Activated T-cell treated with anti-CD3 and anti-CD28 coated beads, Interleukin-2, amount 50 U/mL, for 24 hours (primary cell): ENCODE measurements around the gene OMA1.
"Not testable (repeated sequence)": the region's sequence is repeated elsewhere in the genome, so short reads cannot be mapped to it uniquely, and the experiment has no call there.

ENCODE experiments used
- DNase-seq: peaks from one replicate; pipeline ENCODE4 v3.0.0-alpha.2; 2020
- H3K27ac Mint-ChIP-seq: 2 replicates; pipeline ENCODE4 v1.8.0; 2020; ENCODE audit warnings: mild to moderate bottlenecking, mixed read lengths
- H3K27me3 Mint-ChIP-seq: 2 replicates; pipeline ENCODE4 v1.8.0; 2020; ENCODE audit warnings: mixed read lengths
- H3K36me3 Mint-ChIP-seq: 2 replicates; pipeline ENCODE4 v1.8.0; 2020; ENCODE audit warnings: low read depth, mixed read lengths
- H3K4me1 Mint-ChIP-seq: 2 replicates; pipeline ENCODE4 v1.8.0; 2020; ENCODE audit warnings: low read depth, mixed read lengths
- H3K4me3 Mint-ChIP-seq: 2 replicates; pipeline ENCODE4 v1.8.0; 2020; ENCODE audit warnings: mild to moderate bottlenecking, moderate library complexity, mixed read lengths
- H3K9me3 Mint-ChIP-seq: 2 replicates; pipeline ENCODE4 v1.8.0; 2020; ENCODE audit warnings: mixed read lengths

The OMA1 gene

DNA sequence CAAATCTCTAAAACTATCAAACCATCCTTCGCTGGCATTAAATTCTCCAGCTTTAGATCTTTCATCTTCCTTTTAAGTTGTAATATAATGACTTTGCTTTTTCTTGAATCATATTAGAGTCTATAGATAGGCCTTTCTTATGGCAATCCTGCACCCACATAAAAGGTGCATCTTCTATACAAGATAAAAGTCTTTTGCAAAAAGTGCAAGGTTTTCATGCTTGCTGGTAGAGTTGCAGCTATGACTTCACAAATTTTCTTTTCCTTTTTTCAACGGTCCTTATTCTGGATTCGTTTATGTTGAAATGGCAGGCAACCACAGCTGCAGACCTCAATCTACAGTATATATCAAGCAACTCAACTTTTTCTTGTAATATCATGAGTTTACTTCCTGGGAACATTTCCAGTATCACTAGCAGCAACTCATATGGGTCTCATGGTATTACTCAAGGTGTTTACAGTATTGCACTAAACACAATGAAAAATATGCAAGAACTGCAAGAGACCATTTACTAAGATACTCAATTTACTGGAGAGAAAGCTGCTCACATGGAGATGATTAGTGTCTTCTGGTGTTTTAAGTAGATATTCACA, 22.1 kb downstream of the OMA1 start:
- DNase-seq: no peak
- H3K4me3 Mint-ChIP-seq: no peak overlapping the region

DNA sequence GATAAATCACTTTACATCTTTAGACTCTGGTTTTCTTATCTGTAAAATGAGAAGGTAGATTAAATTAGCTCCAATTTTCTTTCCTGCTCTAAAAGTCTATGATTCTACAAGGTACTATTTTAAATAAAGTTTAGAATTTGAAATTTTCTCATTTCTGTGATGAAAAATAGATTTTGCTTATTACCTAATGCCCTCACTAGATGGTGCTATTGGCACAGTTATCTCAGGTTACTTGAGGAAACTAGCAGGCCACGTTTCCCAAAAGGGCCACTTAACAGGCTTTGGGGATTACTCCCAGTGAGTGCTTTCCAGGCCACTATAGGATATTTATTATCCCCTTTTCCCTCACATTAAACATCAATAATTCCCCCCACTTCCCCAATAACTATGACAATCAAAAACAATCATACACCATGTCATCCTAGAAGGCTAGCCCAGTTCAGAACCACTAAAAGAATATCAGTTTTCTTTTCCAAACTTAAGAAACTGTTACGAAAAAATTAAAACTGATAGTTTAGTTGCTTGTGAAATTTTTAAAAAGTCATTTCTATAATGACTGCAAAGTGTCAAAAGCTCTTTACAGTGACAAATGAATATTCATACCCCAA, 30.6 kb downstream of the OMA1 start:
- Mint-ChIP-seq H3K36me3 (peaks cover 24% of the 10 kb centered on the region), H3K4me3 (no peak overlapping the region), H3K27ac (peak overlapping the region; percentile 63), H3K27me3 (no peaks in the 10 kb centered on the region), H3K4me1 (peaks cover 8% of the 10 kb centered on the region), H3K9me3 (peaks cover 2% of the 10 kb centered on the region)
- DNase-seq: no peak

More for the DNA sequence above, 22.1 kb downstream of the OMA1 start:
- Mint-ChIP-seq H3K4me1 (peaks cover 26% of the 10 kb centered on the region), H3K36me3 (peaks cover 32% of the 10 kb centered on the region), H3K27me3 (no peaks in the 10 kb centered on the region), H3K9me3 (no peaks in the 10 kb centered on the region), H3K27ac (no peak overlapping the region)

DNA sequence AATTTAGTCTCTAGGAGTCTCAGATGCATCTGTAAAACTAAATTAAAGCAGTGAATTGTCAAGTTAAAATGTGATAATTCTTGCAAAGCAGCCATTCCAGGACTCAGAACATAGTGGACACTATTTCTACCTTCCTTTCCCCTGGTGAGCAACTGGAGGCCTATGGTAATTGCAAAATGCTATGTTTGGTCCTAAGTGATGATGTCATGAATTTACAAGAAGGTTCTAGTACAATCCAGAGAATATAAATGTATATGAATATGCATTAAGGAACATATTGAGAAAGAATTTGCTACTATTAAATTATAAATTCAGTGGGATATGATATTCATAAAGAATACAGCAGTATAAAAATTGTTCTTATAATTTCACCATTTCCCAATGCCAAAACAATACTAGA, 32.6 kb downstream of the OMA1 start:
- no peaks in the 10 kb centered on the region for H3K27me3 Mint-ChIP-seq
- H3K9me3 Mint-ChIP-seq: peaks cover 2% of the 10 kb centered on the region
- H3K4me1 Mint-ChIP-seq: peaks cover 4% of the 10 kb centered on the region
- no peak overlapping the region for H3K27ac Mint-ChIP-seq
- H3K36me3 Mint-ChIP-seq: peaks cover 35% of the 10 kb centered on the region
- DNase-seq: no peak
- no peak overlapping the region for H3K4me3 Mint-ChIP-seq

DNA sequence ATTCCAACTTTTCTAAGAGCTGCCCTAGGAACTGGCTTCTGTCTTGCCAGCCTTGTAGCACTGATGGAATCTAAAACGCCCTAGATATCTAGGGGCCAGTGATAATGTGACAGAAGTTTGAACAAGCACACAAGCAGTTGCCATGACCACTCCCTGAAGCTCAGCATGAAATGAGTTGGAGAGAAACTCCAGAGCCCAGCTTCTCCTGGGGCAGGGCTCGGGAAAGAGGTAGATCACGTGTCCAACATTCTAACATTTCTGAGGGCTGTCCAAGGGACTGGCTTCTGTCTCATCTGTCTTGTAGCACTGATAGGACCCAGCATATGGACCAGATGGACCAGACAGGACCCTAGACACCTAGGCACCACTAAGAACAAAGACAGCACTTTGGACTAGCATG, 37.9 kb downstream of the OMA1 start:
- no peak for DNase-seq
- no peak overlapping the region for H3K27ac Mint-ChIP-seq

DNA sequence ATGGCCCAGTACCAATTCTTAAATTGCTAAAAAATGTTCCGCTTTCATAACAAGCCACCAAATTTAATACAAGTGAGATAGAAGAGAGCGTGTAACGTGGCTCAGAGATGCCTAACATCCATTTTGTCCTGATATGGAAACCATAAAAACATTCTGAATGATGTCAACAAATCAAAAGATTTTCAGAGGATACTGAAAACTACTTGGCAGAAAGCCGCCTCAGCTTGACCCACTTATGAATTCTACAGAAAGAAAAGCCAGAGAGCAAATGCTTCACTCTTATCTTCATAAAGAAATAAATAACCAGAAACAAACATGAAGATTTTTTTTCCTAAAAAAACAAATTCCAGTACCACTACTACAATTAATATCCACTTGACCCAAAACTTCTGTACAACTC, 41.2 kb downstream of the OMA1 start:
- H3K4me3 Mint-ChIP-seq: no peak overlapping the region
- H3K4me1 Mint-ChIP-seq: peaks cover 14% of the 10 kb centered on the region
- DNase-seq: no peak
- H3K9me3 Mint-ChIP-seq: no peaks in the 10 kb centered on the region
- no peak overlapping the region for H3K27ac Mint-ChIP-seq
- no peaks in the 10 kb centered on the region for H3K27me3 Mint-ChIP-seq
- peaks cover 38% of the 10 kb centered on the region for H3K36me3 Mint-ChIP-seq

More for the DNA sequence above, 37.9 kb downstream of the OMA1 start:
- peaks cover 50% of the 10 kb centered on the region for H3K36me3 Mint-ChIP-seq
- H3K4me1 Mint-ChIP-seq: no peaks in the 10 kb centered on the region
- no peak overlapping the region for H3K4me3 Mint-ChIP-seq
- no peaks in the 10 kb centered on the region for H3K27me3 Mint-ChIP-seq
- H3K9me3 Mint-ChIP-seq: peaks cover 2% of the 10 kb centered on the region

DNA sequence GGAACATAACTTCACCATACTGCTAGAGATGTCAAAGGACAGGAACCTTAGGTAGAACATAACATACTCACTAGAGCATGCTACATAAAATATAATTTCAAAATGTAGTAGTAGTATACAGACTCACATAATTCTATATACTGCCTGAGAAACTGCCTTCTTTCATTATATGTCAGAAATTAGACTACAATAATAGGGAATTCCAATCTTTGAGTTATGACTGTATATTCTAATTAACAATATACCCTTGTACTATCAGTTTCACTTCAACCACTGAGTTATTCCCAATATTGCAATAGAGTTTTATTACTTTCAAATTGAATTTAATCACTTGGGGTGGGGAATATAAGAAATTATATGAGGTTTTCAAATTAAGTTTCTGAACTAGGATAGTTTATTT, 44.0 kb downstream of the OMA1 start:
- no peak for DNase-seq
- peaks cover 16% of the 10 kb centered on the region for H3K4me1 Mint-ChIP-seq
- no peak overlapping the region for H3K27ac Mint-ChIP-seq
- H3K27me3 Mint-ChIP-seq: no peaks in the 10 kb centered on the region
- H3K4me3 Mint-ChIP-seq: no peak overlapping the region
- H3K36me3 Mint-ChIP-seq: peaks cover 25% of the 10 kb centered on the region
- no peaks in the 10 kb centered on the region for H3K9me3 Mint-ChIP-seq

DNA sequence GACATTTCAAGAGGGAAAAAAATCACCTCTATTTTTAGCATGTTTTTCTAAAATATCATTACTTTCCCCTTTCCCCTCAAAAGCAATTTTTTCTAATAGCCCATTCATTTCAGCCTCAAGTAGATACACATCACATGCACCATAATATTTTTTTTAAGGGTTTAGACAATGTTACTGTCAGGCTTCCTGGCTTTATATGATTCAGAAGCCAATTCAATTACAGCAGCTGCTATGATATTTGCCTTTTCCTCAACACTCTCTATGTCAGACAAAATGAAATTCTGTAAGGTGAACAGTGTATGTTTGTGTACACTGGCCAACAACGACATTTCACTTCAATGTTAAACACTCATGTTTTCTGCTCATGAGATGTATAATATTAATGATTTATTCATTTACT, 46.5 kb downstream of the OMA1 start:
- no peak overlapping the region for H3K27ac Mint-ChIP-seq
- no peak for DNase-seq
- no peaks in the 10 kb centered on the region for H3K9me3 Mint-ChIP-seq
- H3K4me3 Mint-ChIP-seq: no peak overlapping the region
- H3K4me1 Mint-ChIP-seq: peaks cover 16% of the 10 kb centered on the region
- peaks cover 38% of the 10 kb centered on the region for H3K36me3 Mint-ChIP-seq
- no peaks in the 10 kb centered on the region for H3K27me3 Mint-ChIP-seq

DNA sequence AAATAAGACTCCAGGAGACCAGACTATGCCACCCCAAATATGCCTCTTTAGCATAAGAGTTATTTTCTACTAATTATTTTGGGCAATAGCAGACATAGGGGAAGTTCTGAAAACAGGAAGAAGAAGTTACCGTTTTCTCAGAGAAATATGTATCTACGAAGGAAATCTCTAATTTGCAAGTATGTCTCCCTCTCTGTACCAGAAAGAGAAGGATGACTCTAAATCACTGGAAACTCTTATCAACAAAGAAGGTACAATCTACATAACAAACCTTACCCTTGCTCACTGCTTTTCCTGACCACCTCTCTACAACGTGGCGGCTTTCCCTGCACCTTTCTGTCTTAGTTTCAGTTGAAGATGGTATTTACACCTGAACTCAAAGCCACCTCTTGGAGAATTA, 49.0 kb downstream of the OMA1 start:
- DNase-seq: no peak
- H3K27me3 Mint-ChIP-seq: no peaks in the 10 kb centered on the region
- H3K4me1 Mint-ChIP-seq: peaks cover 11% of the 10 kb centered on the region
- H3K27ac Mint-ChIP-seq: no peak overlapping the region
- no peaks in the 10 kb centered on the region for H3K9me3 Mint-ChIP-seq
- H3K4me3 Mint-ChIP-seq: no peak overlapping the region
- peaks cover 32% of the 10 kb centered on the region for H3K36me3 Mint-ChIP-seq

DNA sequence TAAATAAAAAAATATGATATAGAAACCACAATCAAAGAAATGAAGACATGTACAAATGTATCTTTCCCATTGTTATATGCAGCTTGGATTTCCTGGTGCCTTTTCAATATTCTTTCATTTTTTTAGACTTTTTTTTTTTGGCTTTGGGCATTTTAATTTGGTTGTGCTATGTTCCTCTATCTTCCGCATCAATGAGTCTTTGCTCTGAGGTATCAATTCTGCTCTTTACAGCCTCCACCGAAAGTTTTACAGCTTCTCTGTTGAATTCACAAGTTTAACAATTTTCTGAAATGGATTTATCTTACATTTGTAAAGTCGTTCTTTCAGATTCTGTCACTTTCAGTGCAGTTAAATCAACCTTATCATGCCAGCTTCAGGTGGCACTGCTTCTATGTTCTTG, 50.5 kb downstream of the OMA1 start:
- H3K4me3 Mint-ChIP-seq: no peak overlapping the region
- no peak overlapping the region for H3K27ac Mint-ChIP-seq
- no peak for DNase-seq
- peaks cover 7% of the 10 kb centered on the region for H3K4me1 Mint-ChIP-seq
- H3K36me3 Mint-ChIP-seq: peaks cover 35% of the 10 kb centered on the region
- no peaks in the 10 kb centered on the region for H3K9me3 Mint-ChIP-seq
- H3K27me3 Mint-ChIP-seq: no peaks in the 10 kb centered on the region

DNA sequence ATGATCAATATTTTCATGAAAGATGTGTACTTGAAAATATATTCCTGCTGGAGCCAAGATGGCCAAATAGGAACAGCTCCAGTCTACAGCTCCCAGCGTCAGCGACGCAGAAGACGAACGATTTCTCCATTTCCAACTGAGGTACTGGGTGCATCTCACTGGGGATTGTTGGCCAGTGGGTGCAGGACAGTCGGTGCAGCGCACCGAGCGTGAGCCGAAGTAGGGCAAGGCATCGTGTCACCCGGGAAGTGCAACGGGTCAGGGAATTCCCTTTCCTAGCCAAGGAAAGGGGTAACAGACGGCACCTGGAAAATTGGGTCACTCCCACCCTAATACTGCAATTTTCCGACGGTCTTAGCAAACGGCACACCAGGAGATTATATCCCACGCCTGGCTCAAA, 57.6 kb downstream of the OMA1 start:
- not testable (repeated sequence) for H3K27me3 Mint-ChIP-seq, H3K27ac Mint-ChIP-seq, H3K9me3 Mint-ChIP-seq, H3K4me3 Mint-ChIP-seq, DNase-seq
- Mint-ChIP-seq H3K4me1 (peaks cover 11% of the 10 kb centered on the region), H3K36me3 (peaks cover 27% of the 10 kb centered on the region)

DNA sequence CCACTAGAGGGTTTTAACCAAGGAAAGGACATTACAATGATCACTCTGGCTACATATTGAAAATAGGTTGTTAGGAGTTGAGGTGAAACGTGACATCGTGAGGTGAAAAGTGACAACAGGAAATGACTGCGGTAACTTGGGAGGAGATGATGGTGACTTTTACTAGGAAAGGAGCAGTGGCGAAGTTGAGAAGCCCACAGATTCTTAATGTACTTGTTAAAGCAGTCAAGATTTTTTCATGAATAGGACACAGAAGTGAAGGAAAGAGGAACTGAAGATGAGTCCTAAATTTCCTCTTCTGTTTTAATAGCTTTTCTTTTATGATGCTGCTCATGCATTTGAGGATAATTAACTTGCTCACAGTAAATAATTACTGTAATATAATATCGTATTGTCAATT, 59.5 kb downstream of the OMA1 start:
- no peaks in the 10 kb centered on the region for H3K27me3 Mint-ChIP-seq
- H3K4me3 Mint-ChIP-seq: no peak overlapping the region
- H3K9me3 Mint-ChIP-seq: no peaks in the 10 kb centered on the region
- H3K4me1 Mint-ChIP-seq: peaks cover 9% of the 10 kb centered on the region
- no peak overlapping the region for H3K27ac Mint-ChIP-seq
- DNase-seq: no peak
- H3K36me3 Mint-ChIP-seq: peaks cover 33% of the 10 kb centered on the region

DNA sequence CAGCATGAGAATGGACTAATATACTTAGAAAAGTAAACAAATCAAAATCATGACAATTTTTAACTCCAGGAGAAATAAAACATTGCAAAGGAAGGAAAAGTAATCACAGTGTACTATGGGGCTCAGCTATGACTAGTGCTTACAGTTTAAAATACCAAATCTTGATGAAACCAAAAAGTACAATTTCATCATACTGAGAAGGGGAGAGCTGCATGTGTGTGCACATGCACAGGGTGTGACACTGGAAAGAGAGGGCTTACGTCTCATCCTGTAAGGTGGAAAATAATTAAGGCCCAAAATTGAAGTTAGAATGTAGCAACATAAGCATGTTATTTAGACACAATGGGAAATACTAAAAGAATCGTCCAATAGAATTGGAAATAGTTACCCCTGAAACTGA, 64.6 kb downstream of the OMA1 start:
- Mint-ChIP-seq H3K27ac (no peak overlapping the region), H3K27me3 (no peaks in the 10 kb centered on the region), H3K9me3 (no peaks in the 10 kb centered on the region), H3K4me3 (no peak overlapping the region), H3K36me3 (peaks cover 40% of the 10 kb centered on the region), H3K4me1 (peaks cover 4% of the 10 kb centered on the region)
- no peak for DNase-seq

DNA sequence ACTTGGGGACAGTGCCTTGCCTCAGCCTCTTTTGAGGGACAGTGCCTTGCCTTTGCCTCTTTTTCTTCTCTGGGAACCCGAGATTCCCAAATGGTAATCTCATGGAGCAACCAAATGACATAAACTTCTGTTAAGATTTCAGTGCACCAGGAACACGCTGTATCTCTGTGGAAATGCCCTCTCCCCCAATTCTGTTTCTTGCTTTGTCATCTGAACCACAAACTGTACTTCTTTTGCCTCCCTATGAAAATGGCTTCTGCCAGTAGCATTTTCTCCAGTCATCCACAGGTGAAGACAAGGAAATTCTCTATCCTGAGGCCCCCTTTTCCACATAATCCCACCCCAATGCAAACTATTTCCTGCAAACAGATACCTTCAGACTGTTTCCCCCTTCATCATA, 66.3 kb downstream of the OMA1 start:
- DNase-seq: no peak
- peaks cover 40% of the 10 kb centered on the region for H3K36me3 Mint-ChIP-seq
- no peaks in the 10 kb centered on the region for H3K27me3 Mint-ChIP-seq
- no peaks in the 10 kb centered on the region for H3K9me3 Mint-ChIP-seq
- H3K4me1 Mint-ChIP-seq: no peaks in the 10 kb centered on the region
- no peak overlapping the region for H3K27ac Mint-ChIP-seq
- no peak overlapping the region for H3K4me3 Mint-ChIP-seq

DNA sequence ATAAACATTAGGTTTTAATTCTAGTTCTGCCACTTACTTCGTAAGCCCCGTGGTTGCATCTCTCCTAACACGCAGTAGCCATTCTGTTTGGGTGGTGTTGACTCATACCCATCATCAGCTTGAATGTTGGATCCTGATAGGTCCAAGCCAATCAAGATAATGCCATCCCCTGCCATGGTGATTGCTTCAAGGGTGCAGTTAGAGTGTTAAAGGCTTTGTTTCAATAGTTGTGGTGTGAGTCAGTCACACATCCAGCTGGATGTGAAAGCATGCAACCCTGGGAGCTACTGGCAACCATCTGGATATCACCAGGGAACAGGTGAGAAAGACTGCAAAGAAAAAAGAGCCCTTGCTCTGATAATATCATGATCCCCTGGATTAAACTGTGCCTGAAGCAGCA, 69.1 kb downstream of the OMA1 start:
- Mint-ChIP-seq H3K4me1 (no peaks in the 10 kb centered on the region), H3K9me3 (no peaks in the 10 kb centered on the region), H3K36me3 (peaks cover 28% of the 10 kb centered on the region), H3K27ac (no peak overlapping the region), H3K27me3 (no peaks in the 10 kb centered on the region), H3K4me3 (no peak overlapping the region)
- no peak for DNase-seq

DNA sequence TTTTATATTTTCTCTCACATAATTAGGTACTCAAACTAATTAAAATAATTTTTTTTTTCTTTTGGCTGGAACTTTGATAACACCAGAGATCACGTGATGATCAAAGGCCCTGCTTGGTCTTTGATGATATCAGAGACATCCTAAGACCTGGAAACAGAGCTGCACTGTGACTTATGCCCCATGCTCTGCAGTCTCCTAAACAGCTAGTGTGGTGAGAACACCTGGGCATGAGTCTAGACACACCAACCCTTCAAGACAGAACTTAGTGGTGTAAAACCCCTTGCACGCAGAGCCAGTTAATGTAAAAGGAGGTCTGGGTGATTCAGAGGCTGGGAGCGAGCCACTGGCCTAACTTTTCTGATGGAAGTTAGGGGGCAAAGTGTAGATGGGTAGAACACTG, 70.3 kb downstream of the OMA1 start:
- H3K27me3 Mint-ChIP-seq: no peaks in the 10 kb centered on the region
- DNase-seq: no peak
- no peaks in the 10 kb centered on the region for H3K4me1 Mint-ChIP-seq
- H3K9me3 Mint-ChIP-seq: no peaks in the 10 kb centered on the region
- H3K4me3 Mint-ChIP-seq: no peak overlapping the region
- peaks cover 20% of the 10 kb centered on the region for H3K36me3 Mint-ChIP-seq
- no peak overlapping the region for H3K27ac Mint-ChIP-seq

DNA sequence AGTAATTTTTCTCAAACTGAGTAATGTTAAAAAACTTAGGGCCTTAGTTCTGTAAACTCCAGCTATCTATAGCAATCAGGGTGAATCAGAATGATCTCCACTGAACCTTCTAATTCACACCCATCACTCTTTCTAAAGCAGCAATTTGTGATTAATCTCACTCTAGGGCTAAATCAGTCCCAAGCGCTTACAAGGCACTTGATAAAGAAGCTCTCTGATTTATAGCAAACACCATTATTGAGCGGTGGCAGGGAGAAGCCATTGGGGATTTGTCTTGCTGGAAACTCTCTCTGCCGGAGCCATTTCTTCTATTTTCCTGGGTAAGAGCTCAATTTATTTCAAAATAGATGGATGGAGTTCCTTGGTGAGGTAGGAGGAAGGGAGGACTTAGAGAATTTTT, 77.0 kb downstream of the OMA1 start:
- Mint-ChIP-seq H3K36me3 (peaks cover 2% of the 10 kb centered on the region), H3K27ac (no peak overlapping the region), H3K4me3 (no peak overlapping the region), H3K27me3 (no peaks in the 10 kb centered on the region), H3K4me1 (no peaks in the 10 kb centered on the region), H3K9me3 (no peaks in the 10 kb centered on the region)
- DNase-seq: no peak
